H1 (cell line): Measurements from ENCODE around the gene IGSF11. TPM values are rescaled to one million over a fixed set of nuclear protein-coding genes. Genes with fewer than 3 reads are reported as not detected.

Experiments
- MAFK ChIP-seq: IDR thresholded peaks from 2 replicates; pipeline ENCODE4 v1.6.1; 2012; ENCODE audit warnings: low read depth, mild to moderate bottlenecking, improper control_type of control experiment, low read length
- polyA plus RNA-seq, 7 experiments: library from polyadenylated mRNA; depleted of rRNA in 3 of 7; stranded (reverse) in 5 of 7; unstranded in 2 of 7; fragments of >200 nt in 5 of 7; fragments of 200-250 nt in 2 of 7; gene quantifications; 1 replicate in 5 of 7; 2 replicates in 1 of 7; 4 replicates in 1 of 7; pipeline versions ENCODE4 v1.2.1 to v1.2.3, GENCODE V29; 2011 to 2013; ENCODE audit warnings: missing spikeins in 2 of 7, mixed read lengths in 2 of 7
- total RNA-seq: library from RNA; stranded (reverse); fragmentation: NEBNext Ultra II Directional; extraction: Animal tissue kit (Norgen Biotek cat#: 25700); gene quantifications from 2 replicates; pipeline ENCODE4 v1.2.1, GENCODE V29; 2021

The IGSF11 gene
- total and polyA plus RNA-seq, 2 of the 8 experiments (the other 6 are each of a cell fraction or from before 2014, with no cell fraction given) = 1.1 to 4.1 TPM

DNA sequence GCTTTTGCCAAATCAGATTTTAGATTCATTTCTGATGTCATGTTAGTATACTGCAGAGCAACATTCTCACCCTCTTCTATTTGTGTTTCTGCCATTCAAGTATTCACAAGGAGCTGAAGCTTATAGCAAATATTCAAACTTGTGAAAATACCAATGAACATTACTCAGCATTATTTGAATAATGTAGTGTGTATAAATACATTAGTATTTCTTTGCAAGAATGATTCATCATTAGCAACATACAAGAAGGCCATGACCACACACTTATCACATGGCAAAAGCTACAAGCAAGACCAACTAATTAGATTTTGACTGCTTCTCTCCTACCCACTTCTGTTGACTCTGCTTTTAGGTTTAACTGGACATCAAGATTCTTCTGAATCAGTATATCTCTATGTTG lies 124.9 kb downstream of the IGSF11 start (continued):
- TF ChIP-seq MAFK = no peak
